Activated CD8-positive, alpha-beta T cell treated with anti-CD3 and anti-CD28 coated beads for 36 hours (primary cell): Measurements from ENCODE around the gene SLC34A1. TPM values are rescaled to one million over a fixed set of nuclear protein-coding genes. Genes with fewer than 3 reads are reported as not detected.

Experiments
- ATAC-seq: fragments of 200-7000 bp; cut with Tn5 transposase; one replicate; pipeline ENCODE4 v1.10.0; 2021; ENCODE audit warnings: mild to moderate bottlenecking, moderate library complexity
- CTCF ChIA-PET: fragments of 350-600 bp; sonication (Branson Sonifier 250); formaldehyde crosslinking; loops from one replicate; lab custom pipeline; 2021; ENCODE audit warnings: antibody characterized with exemption; lab: Charles Lee
- POLR2A ChIA-PET: fragments of 350-600 bp; sonication (Branson Sonifier 250); formaldehyde crosslinking; loops from one replicate; lab custom pipeline; 2021; ENCODE audit warnings: antibody characterized with exemption; lab: Charles Lee
- DNase-seq: peaks from one replicate; pipeline ENCODE4 v3.0.0-alpha.2; 2020
- H3K27ac Mint-ChIP-seq: one replicate; pipeline ENCODE4 v1.8.0; 2021; ENCODE audit warnings: mild to moderate bottlenecking, mixed read lengths
- H3K27me3 Mint-ChIP-seq: one replicate; pipeline ENCODE4 v1.8.0; 2021; ENCODE audit warnings: mixed read lengths
- H3K36me3 Mint-ChIP-seq: one replicate; pipeline ENCODE4 v1.8.0; 2021; ENCODE audit warnings: low read depth, mixed read lengths
- H3K4me1 Mint-ChIP-seq: one replicate; pipeline ENCODE4 v1.8.0; 2021; ENCODE audit warnings: low read depth, mixed read lengths
- H3K4me3 Mint-ChIP-seq: one replicate; pipeline ENCODE4 v1.8.0; 2021; ENCODE audit warnings: mild to moderate bottlenecking, moderate library complexity, mixed read lengths
- H3K9me3 Mint-ChIP-seq: one replicate; pipeline ENCODE4 v1.8.0; 2021; ENCODE audit warnings: mixed read lengths
- intact Hi-C: fragments of 100-400 bp; cut with micrococcal nuclease; formaldehyde crosslinking; loops from one replicate; pipeline ENCODE4 v1.10.0; 2022
- total RNA-seq, 2 experiments: library from RNA; stranded (reverse); gene quantifications; one replicate each; pipeline ENCODE4 v1.2.3, GENCODE V29; 2021
- TF ChIP-seq, protein P1 (sequence below): fragments of 200-600 bp; IDR thresholded peaks from one replicate; pipeline ENCODE4 v1.8.0; 2022; ENCODE audit warnings: antibody characterized with exemption, mild to moderate bottlenecking

SLC34A1 gene
- total RNA-seq, 2 experiments from 2014 or later = 0.29 to 0.43 TPM

DNA sequence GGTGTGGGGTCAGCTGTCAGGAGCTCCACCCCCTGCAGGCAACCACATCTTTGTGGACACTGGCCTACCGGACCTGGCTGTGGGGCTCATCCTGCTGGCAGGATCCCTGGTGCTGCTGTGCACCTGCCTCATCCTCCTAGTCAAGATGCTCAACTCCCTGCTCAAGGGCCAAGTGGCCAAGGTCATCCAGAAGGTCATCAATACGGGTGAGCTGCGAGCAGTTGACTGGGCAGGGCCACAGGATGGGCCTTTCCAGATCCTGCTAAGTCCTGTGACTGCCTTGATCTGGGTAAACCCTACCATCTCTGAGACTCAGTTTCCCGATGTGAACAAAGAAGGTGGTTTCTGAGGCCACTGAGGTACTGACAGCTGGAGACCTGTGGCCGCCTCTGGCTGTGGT is 9.8 kb downstream of the SLC34A1 start:
- POLR2A ChIA-PET = interaction anchor here (1.3 kb wide), 1 partner anchor 52 kb away, joined by 3 read pairs; the partner anchor contains the start of gene PRR7
- intact Hi-C loops = loop anchor here (10.0 kb wide), 1 partner anchor 79 kb away; the partner anchor contains the start of gene MXD3
- CTCF ChIA-PET = interaction anchor here (0.8 to 9.7 kb wide), 8 partner anchors 9 to 107 kb away, joined by 3 to 237 read pairs (median 6); partner anchors contain the start of genes PFN3 and PRR7
- Mint-ChIP-seq H3K27ac (no peak overlapping the region), H3K36me3 (no peaks in the 10 kb centered on the region), H3K4me3 (no peak overlapping the region), H3K9me3 (no peaks in the 10 kb centered on the region), H3K4me1 (peaks cover 26% of the 10 kb centered on the region), H3K27me3 (no peaks in the 10 kb centered on the region)
- TF ChIP-seq, protein P1, sequence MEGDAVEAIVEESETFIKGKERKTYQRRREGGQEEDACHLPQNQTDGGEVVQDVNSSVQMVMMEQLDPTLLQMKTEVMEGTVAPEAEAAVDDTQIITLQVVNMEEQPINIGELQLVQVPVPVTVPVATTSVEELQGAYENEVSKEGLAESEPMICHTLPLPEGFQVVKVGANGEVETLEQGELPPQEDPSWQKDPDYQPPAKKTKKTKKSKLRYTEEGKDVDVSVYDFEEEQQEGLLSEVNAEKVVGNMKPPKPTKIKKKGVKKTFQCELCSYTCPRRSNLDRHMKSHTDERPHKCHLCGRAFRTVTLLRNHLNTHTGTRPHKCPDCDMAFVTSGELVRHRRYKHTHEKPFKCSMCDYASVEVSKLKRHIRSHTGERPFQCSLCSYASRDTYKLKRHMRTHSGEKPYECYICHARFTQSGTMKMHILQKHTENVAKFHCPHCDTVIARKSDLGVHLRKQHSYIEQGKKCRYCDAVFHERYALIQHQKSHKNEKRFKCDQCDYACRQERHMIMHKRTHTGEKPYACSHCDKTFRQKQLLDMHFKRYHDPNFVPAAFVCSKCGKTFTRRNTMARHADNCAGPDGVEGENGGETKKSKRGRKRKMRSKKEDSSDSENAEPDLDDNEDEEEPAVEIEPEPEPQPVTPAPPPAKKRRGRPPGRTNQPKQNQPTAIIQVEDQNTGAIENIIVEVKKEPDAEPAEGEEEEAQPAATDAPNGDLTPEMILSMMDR = no peak
- no peak for DNase-seq
- ATAC-seq = no peak

DNA sequence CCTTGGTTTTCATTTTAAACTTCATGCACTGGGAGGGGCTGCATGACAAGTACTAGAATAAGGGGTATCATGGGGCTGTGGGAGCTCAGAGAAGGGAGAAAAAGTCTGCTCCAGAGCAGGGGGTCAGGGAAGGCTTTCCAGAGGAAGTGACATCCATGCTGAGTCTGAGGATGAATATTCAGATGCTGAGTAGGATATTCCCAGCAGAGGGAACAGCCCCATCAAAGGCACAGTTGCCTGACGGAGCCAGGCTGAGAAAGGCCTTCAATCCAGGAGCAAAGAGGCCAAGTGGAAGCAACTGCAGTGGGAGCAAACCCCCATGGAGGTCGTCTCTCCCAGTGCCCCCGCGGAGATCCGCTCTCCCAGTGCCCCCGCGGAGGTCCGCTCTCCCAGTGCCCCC is 11.8 kb downstream of the SLC34A1 start:
- Mint-ChIP-seq H3K36me3 (no peaks in the 10 kb centered on the region), H3K27ac (no peak overlapping the region), H3K4me1 (peaks cover 5% of the 10 kb centered on the region), H3K27me3 (peaks cover 1% of the 10 kb centered on the region), H3K4me3 (no peak overlapping the region), H3K9me3 (no peaks in the 10 kb centered on the region)
- intact Hi-C loops = loop anchor here (10.0 kb wide), 1 partner anchor 81 kb away; the partner anchor contains the start of gene MXD3
- TF ChIP-seq, protein P1 = no peak
- ChIA-PET POLR2A (no interaction called here), CTCF (interaction anchor here (0.8 kb wide), 1 partner anchor 17 kb away, joined by 3 read pairs; no protein-coding TSS in a partner anchor)
- ATAC-seq = no peak
- no peak for DNase-seq

DNA sequence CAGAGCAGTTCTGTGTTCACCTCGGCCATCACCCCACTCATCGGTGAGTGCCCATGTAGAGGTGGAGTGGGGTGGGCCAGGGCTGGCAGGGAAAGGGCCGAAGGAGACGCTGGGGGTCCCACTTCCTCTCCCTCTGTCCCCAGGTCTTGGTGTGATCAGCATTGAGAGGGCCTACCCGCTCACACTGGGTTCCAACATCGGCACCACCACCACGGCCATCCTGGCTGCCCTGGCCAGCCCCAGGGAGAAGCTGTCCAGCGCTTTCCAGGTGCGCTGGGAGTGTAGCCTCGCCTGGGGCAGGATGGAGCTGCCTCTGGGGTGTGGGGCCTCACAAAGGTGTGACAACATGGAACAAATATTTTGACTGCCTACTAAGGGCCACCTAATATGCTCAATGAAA is 12.6 kb downstream of the SLC34A1 start:
- H3K36me3 Mint-ChIP-seq = no peaks in the 10 kb centered on the region
- ChIA-PET POLR2A (no interaction called here), CTCF (no interaction called here)
- ATAC-seq (no peak), DNase-seq (no peak)
- H3K27me3 Mint-ChIP-seq = peaks cover 8% of the 10 kb centered on the region
- TF ChIP-seq, protein P1 = no peak
- intact Hi-C loops = loop anchor here (10.0 kb wide), 1 partner anchor 82 kb away; the partner anchor contains the start of gene MXD3
- no peak overlapping the region for H3K27ac Mint-ChIP-seq
- H3K4me3 Mint-ChIP-seq = no peak overlapping the region
- no peaks in the 10 kb centered on the region for H3K4me1 Mint-ChIP-seq
- no peaks in the 10 kb centered on the region for H3K9me3 Mint-ChIP-seq

DNA sequence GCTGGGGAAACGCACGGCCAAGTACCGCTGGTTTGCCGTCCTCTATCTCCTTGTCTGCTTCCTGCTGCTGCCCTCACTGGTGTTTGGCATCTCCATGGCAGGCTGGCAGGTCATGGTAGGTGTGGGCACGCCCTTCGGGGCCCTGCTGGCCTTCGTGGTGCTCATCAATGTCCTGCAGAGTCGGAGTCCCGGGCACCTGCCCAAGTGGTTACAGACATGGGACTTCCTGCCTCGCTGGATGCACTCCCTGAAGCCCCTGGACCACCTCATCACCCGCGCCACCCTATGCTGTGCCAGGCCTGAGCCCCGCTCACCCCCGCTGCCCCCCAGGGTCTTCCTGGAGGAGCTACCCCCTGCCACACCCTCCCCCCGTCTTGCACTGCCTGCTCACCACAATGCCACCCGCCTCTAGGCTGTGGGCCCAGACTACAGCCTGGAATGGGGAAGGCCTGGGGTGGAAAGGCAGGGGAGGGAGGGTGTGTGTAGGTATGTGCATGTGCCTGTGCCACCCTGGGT is 13.7 kb downstream of the SLC34A1 start:
- H3K27me3 Mint-ChIP-seq = peaks cover 18% of the 10 kb centered on the region
- intact Hi-C loops = loop anchor here (10.0 kb wide), 1 partner anchor 83 kb away; the partner anchor contains the start of gene MXD3
- TF ChIP-seq, protein P1 = no peak
- ChIA-PET CTCF (interaction anchor here (1.3 kb wide), 1 partner anchor 28 kb away, joined by 4 read pairs; no protein-coding TSS in a partner anchor), POLR2A (interaction anchor here (1.2 kb wide), 1 partner anchor 50 kb away, joined by 5 read pairs; the partner anchor contains the start of gene PRR7)
- no peak overlapping the region for H3K27ac Mint-ChIP-seq
- H3K36me3 Mint-ChIP-seq = no peaks in the 10 kb centered on the region
- H3K9me3 Mint-ChIP-seq = no peaks in the 10 kb centered on the region
- H3K4me1 Mint-ChIP-seq = peaks cover 11% of the 10 kb centered on the region
- ATAC-seq = no peak
- DNase-seq = no peak
- H3K4me3 Mint-ChIP-seq = no peak overlapping the region
